Measurements from ENCODE around the gene TNFRSF4. TPM values are rescaled to one million over a fixed set of nuclear protein-coding genes. Genes with fewer than 3 reads are reported as not detected.

TNFRSF4 gene
- total and polyA plus RNA-seq, 2 of the 8 experiments (the other 6 are each of a cell fraction or from before 2014, with no cell fraction given) = 0.06 TPM; not detected in 1

- TF ChIP-seq RAD21 (IDR thresholded peaks at IDR 0.05 in 1 of 2, conservative IDR thresholded peaks at IDR 0.05 in 1 of 2; ENCODE audit: low read depth in 2 of 2, low read length in 2 of 2) (no peak), SP2 (IDR thresholded peaks at IDR 0.05; ENCODE audit: low read length) (no peak), POLR2AphosphoS5 (IDR thresholded peaks at IDR 0.05; ENCODE audit: low read depth, low read length) (no peak), SIX5 (IDR thresholded peaks at IDR 0.05; ENCODE audit: low read depth, low read length) (no peak), TEAD4 (IDR thresholded peaks at IDR 0.05; ENCODE audit: low read depth, low read length) (no peak), ZNF274 (IDR thresholded peaks at IDR 0.05; ENCODE audit: borderline replicate concordance, extremely low read depth, low read length) (no peak), MAFK (IDR thresholded peaks at IDR 0.05; ENCODE audit: low read depth, low read length) (no peak), TAF1 (IDR thresholded peaks at IDR 0.05; ENCODE audit: low read depth, low read length) (no peak), TAF7 (optimal IDR thresholded peaks at IDR 0.05; ENCODE audit: borderline replicate concordance, low read depth, low read length) (no peak)
These were observed 42.2 kb downstream of the TNFRSF4 start (continued) for GRCh38 chr1:1171546-1172340.
